IPS-18a (cell line): ENCODE measurements around the gene KLHL29.

Experiments
- H3K27ac ChIP-seq: one replicate; pipeline ENCODE4 v1.5.1; 2013; ENCODE audit warnings: low read length
- H3K27me3 ChIP-seq: one replicate; pipeline ENCODE4 v1.6.1; 2013; ENCODE audit warnings: mild to moderate bottlenecking, low read length; ENCODE audit not compliant: control insufficient read depth, insufficient read depth
- H3K36me3 ChIP-seq: one replicate; pipeline ENCODE4 v1.6.1; 2013; ENCODE audit warnings: low read depth, low read length; ENCODE audit not compliant: control insufficient read depth
- H3K4me1 ChIP-seq: one replicate; pipeline ENCODE4 v1.6.1; 2013; ENCODE audit warnings: low read depth, low read length; ENCODE audit not compliant: control insufficient read depth
- H3K4me3 ChIP-seq: one replicate; pipeline ENCODE4 v1.5.1; 2013; ENCODE audit warnings: low read length
- H3K9ac ChIP-seq: one replicate; pipeline ENCODE4 v1.6.1; 2013; ENCODE audit warnings: mild to moderate bottlenecking, low read length, moderate library complexity
- H3K9me3 ChIP-seq: one replicate; pipeline ENCODE4 v1.6.1; 2013; ENCODE audit warnings: low read depth, low read length; ENCODE audit not compliant: control insufficient read depth

Gene KLHL29

DNA sequence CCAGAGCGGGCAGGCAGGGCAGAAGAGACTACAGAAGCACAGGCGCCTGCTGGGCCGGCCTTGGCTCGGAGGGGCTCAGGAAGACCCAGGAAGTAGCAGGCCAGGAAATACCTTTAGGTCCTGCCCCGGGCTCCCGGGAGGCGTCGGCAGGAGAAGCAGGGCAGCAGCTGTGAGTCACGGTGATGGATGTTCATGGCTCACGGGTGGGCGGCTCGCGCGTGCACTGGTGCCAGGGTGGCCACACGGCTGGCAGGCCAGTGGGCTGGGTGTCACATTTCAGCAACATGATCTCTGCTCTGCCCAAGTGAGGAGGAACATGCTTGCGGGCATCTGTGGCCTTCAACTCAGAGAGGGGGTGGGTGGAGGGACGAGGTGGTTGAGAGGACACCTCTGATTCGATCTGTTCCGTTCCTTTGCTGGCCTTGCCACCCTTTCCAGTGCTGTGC lies 139.3 kb downstream of the KLHL29 start:
- no peaks in the 10 kb centered on the region for H3K27me3 ChIP-seq
- H3K36me3 ChIP-seq, result no peaks in the 10 kb centered on the region
- no peak overlapping the region for H3K4me3 ChIP-seq
- no peak overlapping the region for H3K27ac ChIP-seq
- no peak overlapping the region for H3K9ac ChIP-seq
- H3K4me1 ChIP-seq, result peaks cover 14% of the 10 kb centered on the region
- no peaks in the 10 kb centered on the region for H3K9me3 ChIP-seq

- Histone ChIP-seq H3K27me3 (no peaks in the 10 kb centered on the region), H3K4me3 (no peak overlapping the region), H3K27ac (no peak overlapping the region), H3K36me3 (no peaks in the 10 kb centered on the region), H3K9me3 (no peaks in the 10 kb centered on the region), H3K4me1 (peaks cover 6% of the 10 kb centered on the region), H3K9ac (no peak overlapping the region)
Observed at GRCh38 chr2:23525137-23525765, 140.3 kb downstream of the KLHL29 start.

- H3K9ac ChIP-seq, result no peak overlapping the region
- H3K27me3 ChIP-seq, result no peaks in the 10 kb centered on the region
- no peak overlapping the region for H3K27ac ChIP-seq
- no peaks in the 10 kb centered on the region for H3K9me3 ChIP-seq
- H3K36me3 ChIP-seq, result no peaks in the 10 kb centered on the region
- no peak overlapping the region for H3K4me3 ChIP-seq
- H3K4me1 ChIP-seq, result no peaks in the 10 kb centered on the region
Observed at GRCh38 chr2:23526114-23526513, 141.1 kb downstream of the KLHL29 start.

DNA sequence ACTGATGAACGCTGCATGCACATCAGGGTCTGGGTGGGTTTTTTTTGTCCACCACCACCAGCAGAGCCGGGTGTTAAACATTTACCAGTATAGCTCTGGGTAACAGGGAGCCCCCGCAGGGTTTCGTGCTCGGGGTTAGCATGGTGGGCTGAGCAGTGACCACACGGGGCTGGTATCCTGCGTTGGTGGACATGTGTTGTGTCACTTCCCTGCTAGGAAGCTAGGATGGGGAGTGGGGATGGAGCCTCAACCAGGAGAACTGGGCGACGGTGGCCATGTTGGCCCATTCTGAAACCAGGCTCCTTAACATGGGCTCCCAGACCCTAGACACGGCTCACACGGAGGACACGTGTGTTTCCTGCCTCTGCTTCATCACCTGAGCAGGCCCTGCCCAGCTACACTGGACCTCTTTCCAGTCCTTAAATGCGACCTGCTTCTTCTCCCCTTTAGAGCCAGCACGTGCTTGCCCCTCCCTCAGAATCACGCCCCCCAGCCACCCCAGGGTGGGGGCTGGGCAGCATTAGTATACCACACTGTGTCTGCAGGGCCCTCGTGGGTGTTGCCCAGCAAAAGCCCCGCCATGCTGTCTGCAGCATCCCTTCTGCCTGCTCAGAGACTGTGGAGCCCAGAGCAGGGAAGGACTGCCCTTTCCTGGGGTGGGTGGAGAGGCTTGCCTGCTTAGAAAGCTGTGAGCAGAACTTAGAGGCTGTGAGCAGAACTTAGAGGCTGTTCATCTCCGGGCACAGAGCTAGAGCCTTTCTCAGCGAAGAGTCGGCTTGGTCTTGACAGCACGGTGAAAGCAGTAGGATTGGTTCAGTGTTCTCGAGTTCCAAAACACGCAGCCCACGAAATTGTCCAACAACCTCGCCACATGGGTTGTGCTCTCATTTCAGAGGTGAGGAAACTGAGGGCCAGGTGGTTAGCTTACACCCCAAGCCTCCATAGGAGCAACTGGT lies 142.1 kb downstream of the KLHL29 start:
- Histone ChIP-seq H3K9ac (no peak overlapping the region), H3K9me3 (no peaks in the 10 kb centered on the region), H3K36me3 (no peaks in the 10 kb centered on the region), H3K27me3 (no peaks in the 10 kb centered on the region), H3K4me3 (no peak overlapping the region), H3K27ac (no peak overlapping the region), H3K4me1 (no peaks in the 10 kb centered on the region)

DNA sequence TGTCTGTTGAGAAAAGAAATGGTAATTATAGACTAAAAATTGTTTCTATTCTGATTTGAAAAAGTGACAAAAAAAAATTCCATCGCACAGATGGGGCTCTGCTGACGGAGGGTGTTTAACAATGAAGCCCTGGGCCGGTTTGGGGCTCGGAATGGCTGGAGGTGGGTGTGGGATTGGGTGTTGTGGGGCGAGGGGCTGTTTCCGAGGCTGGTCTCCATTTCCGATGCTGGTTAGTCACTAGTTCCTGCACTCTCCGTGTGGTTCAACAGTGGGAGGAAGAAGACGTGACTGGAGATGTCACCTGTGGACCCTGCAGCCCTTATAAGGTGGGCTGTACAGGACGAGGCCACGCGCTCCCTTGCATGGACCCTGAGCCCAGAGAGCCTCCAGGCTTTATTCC lies 143.2 kb downstream of the KLHL29 start:
- no peaks in the 10 kb centered on the region for H3K36me3 ChIP-seq
- H3K9ac ChIP-seq, result no peak overlapping the region
- H3K4me1 ChIP-seq, result peaks cover 4% of the 10 kb centered on the region
- H3K27ac ChIP-seq, result no peak overlapping the region
- H3K27me3 ChIP-seq, result no peaks in the 10 kb centered on the region
- no peak overlapping the region for H3K4me3 ChIP-seq
- no peaks in the 10 kb centered on the region for H3K9me3 ChIP-seq

DNA sequence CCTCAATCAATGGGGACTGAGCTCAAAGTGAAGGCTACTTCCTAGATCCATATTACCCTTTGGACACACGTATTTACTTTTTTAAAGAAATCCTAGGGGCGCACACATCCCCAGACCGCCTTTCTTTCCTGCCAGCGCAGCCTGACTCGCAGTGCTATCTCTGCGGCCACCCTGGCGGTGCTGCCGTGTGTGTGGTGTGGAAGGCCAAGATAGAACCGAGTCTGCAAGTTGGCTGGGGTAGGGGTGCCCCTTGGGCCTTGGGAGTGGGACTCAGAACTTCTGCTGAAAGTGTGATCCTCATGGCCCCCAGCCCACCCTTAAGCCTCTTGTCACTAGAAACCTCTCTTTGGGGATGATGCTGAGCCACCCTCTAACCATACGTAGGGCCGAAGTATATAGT lies 143.7 kb downstream of the KLHL29 start:
- Histone ChIP-seq H3K27ac (no peak overlapping the region), H3K4me3 (no peak overlapping the region), H3K36me3 (no peaks in the 10 kb centered on the region), H3K9me3 (no peaks in the 10 kb centered on the region), H3K27me3 (no peaks in the 10 kb centered on the region), H3K4me1 (peaks cover 10% of the 10 kb centered on the region), H3K9ac (no peak overlapping the region)

GRCh38 chr2:23529659-23530058 lies 144.7 kb downstream of the KLHL29 start:
- Histone ChIP-seq H3K9ac (no peak overlapping the region), H3K36me3 (no peaks in the 10 kb centered on the region), H3K4me3 (no peak overlapping the region), H3K27ac (no peak overlapping the region), H3K4me1 (peaks cover 19% of the 10 kb centered on the region), H3K27me3 (no peaks in the 10 kb centered on the region), H3K9me3 (no peaks in the 10 kb centered on the region)

- Histone ChIP-seq H3K9me3 (no peaks in the 10 kb centered on the region), H3K36me3 (no peaks in the 10 kb centered on the region)
Observed at GRCh38 chr2:23530206-23530908, 145.4 kb downstream of the KLHL29 start.

GRCh38 chr2:23530909-23531276 lies 145.9 kb downstream of the KLHL29 start:
- Histone ChIP-seq H3K9me3 (no peaks in the 10 kb centered on the region), H3K4me1 (peaks cover 21% of the 10 kb centered on the region), H3K36me3 (no peaks in the 10 kb centered on the region), H3K9ac (no peak overlapping the region), H3K27me3 (no peaks in the 10 kb centered on the region), H3K27ac (no peak overlapping the region), H3K4me3 (no peak overlapping the region)

More at GRCh38 chr2:23530206-23530908, 145.4 kb downstream of the KLHL29 start:
- H3K27ac ChIP-seq, result no peak overlapping the region
- no peak overlapping the region for H3K9ac ChIP-seq
- no peaks in the 10 kb centered on the region for H3K27me3 ChIP-seq
- no peak overlapping the region for H3K4me3 ChIP-seq
- peaks cover 21% of the 10 kb centered on the region for H3K4me1 ChIP-seq

DNA sequence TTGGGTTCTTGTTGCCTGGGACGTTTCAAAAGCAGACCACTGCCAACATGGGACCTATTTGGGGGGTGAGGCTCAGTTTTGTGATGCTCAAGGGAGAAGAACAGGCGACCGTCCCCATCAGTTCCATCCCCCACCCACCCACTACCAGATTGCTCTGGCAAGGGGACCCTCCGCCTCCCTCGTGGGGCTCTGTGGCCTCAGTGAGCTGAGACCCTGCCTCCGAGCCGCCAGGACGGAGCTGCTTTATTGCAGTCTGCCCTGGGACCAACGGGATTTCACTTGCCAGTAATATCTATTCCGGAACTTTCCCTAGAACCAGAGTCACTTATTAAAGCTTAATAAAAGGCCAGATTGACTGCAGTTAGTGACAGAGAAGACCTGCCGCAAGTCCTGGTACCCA lies 146.3 kb downstream of the KLHL29 start:
- H3K4me3 ChIP-seq, result no peak overlapping the region
- H3K9ac ChIP-seq, result no peak overlapping the region
- no peaks in the 10 kb centered on the region for H3K27me3 ChIP-seq
- no peak overlapping the region for H3K27ac ChIP-seq
- peaks cover 21% of the 10 kb centered on the region for H3K4me1 ChIP-seq
- no peaks in the 10 kb centered on the region for H3K9me3 ChIP-seq
- H3K36me3 ChIP-seq, result no peaks in the 10 kb centered on the region

DNA sequence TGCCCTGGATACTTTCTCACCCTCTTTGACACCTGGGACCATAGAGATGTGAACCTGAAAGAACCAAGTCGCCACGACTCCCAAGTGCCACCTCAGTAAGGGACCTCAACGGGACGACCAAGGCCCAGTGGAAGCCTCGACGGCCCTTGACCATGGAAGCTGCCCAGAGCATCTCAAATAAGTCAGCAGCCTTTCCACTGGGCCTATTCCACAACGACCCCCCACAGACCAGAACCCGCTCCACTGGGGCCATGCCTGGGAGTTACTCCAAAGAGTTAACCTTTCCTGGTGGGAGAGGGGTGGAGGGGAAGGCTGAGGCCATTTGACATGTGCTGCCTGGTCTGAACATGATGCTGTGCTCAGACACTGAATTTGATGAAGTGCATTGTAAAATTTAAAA lies 146.9 kb downstream of the KLHL29 start:
- H3K4me1 ChIP-seq, result peaks cover 21% of the 10 kb centered on the region
- no peak overlapping the region for H3K27ac ChIP-seq
- H3K4me3 ChIP-seq, result no peak overlapping the region
- H3K9me3 ChIP-seq, result no peaks in the 10 kb centered on the region
- H3K27me3 ChIP-seq, result no peaks in the 10 kb centered on the region
- H3K9ac ChIP-seq, result no peak overlapping the region
- no peaks in the 10 kb centered on the region for H3K36me3 ChIP-seq
